Measurements from ENCODE around the gene LEMD2.

The LEMD2 gene

DNA sequence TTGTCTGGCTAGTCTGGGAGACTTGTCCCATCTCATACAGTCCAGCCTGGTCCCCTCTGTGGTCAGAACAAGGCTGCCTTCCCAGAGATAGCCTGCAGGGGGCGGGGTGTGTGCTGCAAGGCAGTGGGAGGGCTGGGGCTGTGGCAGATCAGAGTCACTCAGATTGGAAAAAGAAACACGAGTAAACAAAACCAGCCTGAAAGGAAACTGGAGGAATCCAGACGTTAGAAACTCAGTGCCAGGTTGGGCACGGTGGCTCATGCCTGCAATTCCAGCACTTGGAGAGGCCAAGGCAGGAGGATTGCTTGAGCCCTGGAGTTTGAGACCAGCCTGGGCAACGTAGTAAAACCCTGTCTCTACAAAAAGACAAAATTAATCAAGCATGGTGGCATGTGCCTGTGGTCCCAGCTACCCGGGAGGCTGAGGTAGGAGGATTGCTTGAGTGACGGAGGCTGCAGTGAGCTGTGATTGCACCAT, 20.2 kb downstream of the LEMD2 start (continued):
- TF ChIP-seq KLF9 (tag by site-specific recombination; IDR thresholded peaks at IDR 0.05; ENCODE audit: low read depth) (no peak), ZNF335 (tag by site-specific recombination; conservative IDR thresholded peaks at IDR 0.05) (no peak)

DNA sequence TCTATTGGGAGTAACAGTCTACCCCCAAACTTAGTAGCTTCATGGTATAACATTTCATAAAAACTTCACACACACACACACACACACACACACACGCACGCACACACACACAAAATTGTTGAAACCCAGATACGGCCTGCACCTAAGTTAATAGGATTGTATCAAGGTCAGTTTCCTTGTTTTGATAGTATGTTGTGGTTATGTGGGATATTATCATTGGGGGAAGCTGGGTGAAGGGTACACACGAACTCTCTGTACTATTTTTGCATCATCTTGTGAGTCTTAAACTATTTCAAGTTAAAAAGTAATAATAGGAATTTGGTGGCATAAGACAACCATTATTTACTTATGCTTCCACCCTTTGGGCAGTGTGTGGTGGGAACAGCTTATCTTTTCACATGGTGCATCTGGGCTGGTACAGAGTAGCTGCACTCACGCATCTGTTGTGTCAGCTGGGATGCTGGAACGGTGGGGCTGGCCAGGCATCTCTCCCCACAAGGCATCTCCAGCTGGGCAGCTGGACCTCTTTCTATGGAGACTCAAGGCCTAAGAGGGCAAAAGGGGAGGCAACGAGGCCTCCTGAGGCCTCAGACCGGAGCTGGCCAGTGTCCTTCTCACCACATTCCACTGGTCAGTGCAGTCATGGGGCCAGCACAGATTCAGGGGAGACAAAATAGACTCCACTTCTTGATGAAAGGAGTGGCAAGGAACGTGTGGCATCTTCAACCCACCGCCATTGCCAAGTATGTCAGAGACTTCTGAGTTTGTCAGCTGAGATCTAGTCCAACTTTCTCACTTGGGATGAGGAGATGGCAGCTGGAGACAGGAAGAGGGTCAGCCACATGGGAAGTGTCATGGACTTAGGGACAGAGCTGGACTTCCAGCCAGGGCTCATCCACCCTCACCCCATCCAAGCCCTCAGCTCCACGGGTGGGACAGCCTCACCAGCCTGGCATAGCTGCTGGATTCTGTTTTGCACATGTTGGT, 21.7 kb downstream of the LEMD2 start:
- CTCF ChIA-PET = interaction anchor here (0.5 to 8.8 kb wide), 34 partner anchors 8 to 1138 kb away, joined by 3 to 149 read pairs (median 4); partner anchors contain the start of genes IP6K3 and UQCC2
- H3K27ac ChIP-seq (ENCODE audit: extremely low read depth, low read depth, low read length) = no peak overlapping the region
- POLR2A ChIA-PET = interaction anchor here (1.1 kb wide), 1 partner anchor 10 kb away, joined by 3 read pairs; no protein-coding TSS in a partner anchor
- H3K9me3 ChIP-seq (ENCODE audit: control insufficient read depth, insufficient read depth, low read depth, low read length) = no peaks in the 10 kb centered on the region
- TF ChIP-seq, protein P1, sequence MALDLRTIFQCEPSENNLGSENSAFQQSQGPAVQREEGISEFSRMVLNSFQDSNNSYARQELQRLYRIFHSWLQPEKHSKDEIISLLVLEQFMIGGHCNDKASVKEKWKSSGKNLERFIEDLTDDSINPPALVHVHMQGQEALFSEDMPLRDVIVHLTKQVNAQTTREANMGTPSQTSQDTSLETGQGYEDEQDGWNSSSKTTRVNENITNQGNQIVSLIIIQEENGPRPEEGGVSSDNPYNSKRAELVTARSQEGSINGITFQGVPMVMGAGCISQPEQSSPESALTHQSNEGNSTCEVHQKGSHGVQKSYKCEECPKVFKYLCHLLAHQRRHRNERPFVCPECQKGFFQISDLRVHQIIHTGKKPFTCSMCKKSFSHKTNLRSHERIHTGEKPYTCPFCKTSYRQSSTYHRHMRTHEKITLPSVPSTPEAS (tag by site-specific recombination; IDR thresholded peaks at IDR 0.05) = peak; percentile 71
- TF ChIP-seq ZNF529 (tag by site-specific recombination; IDR thresholded peaks at IDR 0.05; ENCODE audit: insufficient replicate concordance) = peak; percentile 100
- TF ChIP-seq ZNF777 (tag by site-specific recombination; IDR thresholded peaks at IDR 0.05; ENCODE audit: borderline replicate concordance) = no peak
- no peak overlapping the region for H3K4me3 ChIP-seq (ENCODE audit: low read depth, low read length)
- H3K4me1 ChIP-seq (ENCODE audit: control insufficient read depth, insufficient read depth, low read length) = peaks cover 5% of the 10 kb centered on the region
- H3K36me3 ChIP-seq (ENCODE audit: control insufficient read depth in 2 of 2, insufficient read depth in 1 of 2, low read length in 2 of 2) = peaks cover 0 to 2% of the 10 kb centered on the region in 2 experiments; a peak in 1 of 3 replicates

DNA sequence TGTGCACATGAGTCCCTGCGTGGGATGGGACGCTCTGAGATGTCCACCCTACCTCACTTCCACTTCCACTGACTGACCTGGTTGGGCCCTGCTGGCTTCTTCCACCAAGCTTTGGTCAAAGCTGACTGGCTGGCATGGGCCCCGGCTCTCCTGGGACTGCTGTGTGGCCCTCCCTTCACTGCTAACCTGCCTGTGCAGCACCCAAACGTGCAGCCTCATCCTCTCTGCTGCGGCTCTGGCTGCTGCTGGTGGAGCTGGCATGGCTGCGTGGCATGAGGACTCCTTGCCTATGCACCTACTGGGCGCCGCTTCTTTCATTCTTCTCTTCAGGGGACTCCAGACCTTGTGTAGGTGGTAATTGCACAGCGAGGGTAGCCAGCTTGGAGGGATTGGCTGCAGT, 23.6 kb downstream of the LEMD2 start:
- Histone ChIP-seq H3K27ac (ENCODE audit: extremely low read depth, low read depth, low read length) (no peak overlapping the region), H3K9me3 (ENCODE audit: control insufficient read depth, insufficient read depth, low read depth, low read length) (no peaks in the 10 kb centered on the region), H3K36me3 (ENCODE audit: control insufficient read depth in 2 of 2, insufficient read depth in 1 of 2, low read length in 2 of 2) (no peaks in the 10 kb centered on the region), H3K4me1 (ENCODE audit: control insufficient read depth, insufficient read depth, low read length) (peaks cover 5% of the 10 kb centered on the region), H3K4me3 (ENCODE audit: low read depth, low read length) (no peak overlapping the region)
- CTCF ChIA-PET = interaction anchor here (1.7 to 8.8 kb wide), 3 partner anchors 19 to 388 kb away, joined by 4 to 149 read pairs (median 90); partner anchors contain the start of genes IP6K3 and UQCC2
- POLR2A ChIA-PET = no interaction called here
- TF ChIP-seq ZNF670 (tag by site-specific recombination; IDR thresholded peaks at IDR 0.05; ENCODE audit: low read depth) (no peak), IKZF3 (tag by site-specific recombination; IDR thresholded peaks at IDR 0.05) (no peak), SP3 (tag by site-specific recombination; IDR thresholded peaks at IDR 0.05) (no peak), REPIN1 (tag by site-specific recombination; IDR thresholded peaks at IDR 0.05; ENCODE audit: low read depth) (no peak), GLIS1 (tag by site-specific recombination; IDR thresholded peaks at IDR 0.05) (no peak), ZNF548 (tag by site-specific recombination; IDR thresholded peaks at IDR 0.05) (no peak), KLF1 (tag by site-specific recombination; IDR thresholded peaks at IDR 0.05) (no peak), ZNF366 (tag by site-specific recombination; conservative IDR thresholded peaks at IDR 0.05) (no peak), YY1 (tag by site-specific recombination; IDR thresholded peaks at IDR 0.05) (no peak)
- TF ChIP-seq, protein P2, sequence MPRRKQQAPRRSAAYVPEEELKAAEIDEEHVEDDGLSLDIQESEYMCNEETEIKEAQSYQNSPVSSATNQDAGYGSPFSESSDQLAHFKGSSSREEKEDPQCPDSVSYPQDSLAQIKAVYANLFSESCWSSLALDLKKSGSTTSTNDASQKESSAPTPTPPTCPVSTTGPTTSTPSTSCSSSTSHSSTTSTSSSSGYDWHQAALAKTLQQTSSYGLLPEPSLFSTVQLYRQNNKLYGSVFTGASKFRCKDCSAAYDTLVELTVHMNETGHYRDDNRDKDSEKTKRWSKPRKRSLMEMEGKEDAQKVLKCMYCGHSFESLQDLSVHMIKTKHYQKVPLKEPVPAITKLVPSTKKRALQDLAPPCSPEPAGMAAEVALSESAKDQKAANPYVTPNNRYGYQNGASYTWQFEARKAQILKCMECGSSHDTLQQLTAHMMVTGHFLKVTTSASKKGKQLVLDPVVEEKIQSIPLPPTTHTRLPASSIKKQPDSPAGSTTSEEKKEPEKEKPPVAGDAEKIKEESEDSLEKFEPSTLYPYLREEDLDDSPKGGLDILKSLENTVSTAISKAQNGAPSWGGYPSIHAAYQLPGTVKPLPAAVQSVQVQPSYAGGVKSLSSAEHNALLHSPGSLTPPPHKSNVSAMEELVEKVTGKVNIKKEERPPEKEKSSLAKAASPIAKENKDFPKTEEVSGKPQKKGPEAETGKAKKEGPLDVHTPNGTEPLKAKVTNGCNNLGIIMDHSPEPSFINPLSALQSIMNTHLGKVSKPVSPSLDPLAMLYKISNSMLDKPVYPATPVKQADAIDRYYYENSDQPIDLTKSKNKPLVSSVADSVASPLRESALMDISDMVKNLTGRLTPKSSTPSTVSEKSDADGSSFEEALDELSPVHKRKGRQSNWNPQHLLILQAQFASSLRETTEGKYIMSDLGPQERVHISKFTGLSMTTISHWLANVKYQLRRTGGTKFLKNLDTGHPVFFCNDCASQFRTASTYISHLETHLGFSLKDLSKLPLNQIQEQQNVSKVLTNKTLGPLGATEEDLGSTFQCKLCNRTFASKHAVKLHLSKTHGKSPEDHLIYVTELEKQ (tag by site-specific recombination; IDR thresholded peaks at IDR 0.05; ENCODE audit: borderline replicate concordance) = no peak
- TF ChIP-seq, protein P3, sequence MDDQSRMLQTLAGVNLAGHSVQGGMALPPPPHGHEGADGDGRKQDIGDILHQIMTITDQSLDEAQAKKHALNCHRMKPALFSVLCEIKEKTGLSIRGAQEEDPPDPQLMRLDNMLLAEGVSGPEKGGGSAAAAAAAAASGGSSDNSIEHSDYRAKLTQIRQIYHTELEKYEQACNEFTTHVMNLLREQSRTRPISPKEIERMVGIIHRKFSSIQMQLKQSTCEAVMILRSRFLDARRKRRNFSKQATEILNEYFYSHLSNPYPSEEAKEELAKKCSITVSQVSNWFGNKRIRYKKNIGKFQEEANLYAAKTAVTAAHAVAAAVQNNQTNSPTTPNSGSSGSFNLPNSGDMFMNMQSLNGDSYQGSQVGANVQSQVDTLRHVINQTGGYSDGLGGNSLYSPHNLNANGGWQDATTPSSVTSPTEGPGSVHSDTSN (CRISPR knock-in tag; IDR thresholded peaks at IDR 0.05) = no peak
- TF ChIP-seq, protein P4, sequence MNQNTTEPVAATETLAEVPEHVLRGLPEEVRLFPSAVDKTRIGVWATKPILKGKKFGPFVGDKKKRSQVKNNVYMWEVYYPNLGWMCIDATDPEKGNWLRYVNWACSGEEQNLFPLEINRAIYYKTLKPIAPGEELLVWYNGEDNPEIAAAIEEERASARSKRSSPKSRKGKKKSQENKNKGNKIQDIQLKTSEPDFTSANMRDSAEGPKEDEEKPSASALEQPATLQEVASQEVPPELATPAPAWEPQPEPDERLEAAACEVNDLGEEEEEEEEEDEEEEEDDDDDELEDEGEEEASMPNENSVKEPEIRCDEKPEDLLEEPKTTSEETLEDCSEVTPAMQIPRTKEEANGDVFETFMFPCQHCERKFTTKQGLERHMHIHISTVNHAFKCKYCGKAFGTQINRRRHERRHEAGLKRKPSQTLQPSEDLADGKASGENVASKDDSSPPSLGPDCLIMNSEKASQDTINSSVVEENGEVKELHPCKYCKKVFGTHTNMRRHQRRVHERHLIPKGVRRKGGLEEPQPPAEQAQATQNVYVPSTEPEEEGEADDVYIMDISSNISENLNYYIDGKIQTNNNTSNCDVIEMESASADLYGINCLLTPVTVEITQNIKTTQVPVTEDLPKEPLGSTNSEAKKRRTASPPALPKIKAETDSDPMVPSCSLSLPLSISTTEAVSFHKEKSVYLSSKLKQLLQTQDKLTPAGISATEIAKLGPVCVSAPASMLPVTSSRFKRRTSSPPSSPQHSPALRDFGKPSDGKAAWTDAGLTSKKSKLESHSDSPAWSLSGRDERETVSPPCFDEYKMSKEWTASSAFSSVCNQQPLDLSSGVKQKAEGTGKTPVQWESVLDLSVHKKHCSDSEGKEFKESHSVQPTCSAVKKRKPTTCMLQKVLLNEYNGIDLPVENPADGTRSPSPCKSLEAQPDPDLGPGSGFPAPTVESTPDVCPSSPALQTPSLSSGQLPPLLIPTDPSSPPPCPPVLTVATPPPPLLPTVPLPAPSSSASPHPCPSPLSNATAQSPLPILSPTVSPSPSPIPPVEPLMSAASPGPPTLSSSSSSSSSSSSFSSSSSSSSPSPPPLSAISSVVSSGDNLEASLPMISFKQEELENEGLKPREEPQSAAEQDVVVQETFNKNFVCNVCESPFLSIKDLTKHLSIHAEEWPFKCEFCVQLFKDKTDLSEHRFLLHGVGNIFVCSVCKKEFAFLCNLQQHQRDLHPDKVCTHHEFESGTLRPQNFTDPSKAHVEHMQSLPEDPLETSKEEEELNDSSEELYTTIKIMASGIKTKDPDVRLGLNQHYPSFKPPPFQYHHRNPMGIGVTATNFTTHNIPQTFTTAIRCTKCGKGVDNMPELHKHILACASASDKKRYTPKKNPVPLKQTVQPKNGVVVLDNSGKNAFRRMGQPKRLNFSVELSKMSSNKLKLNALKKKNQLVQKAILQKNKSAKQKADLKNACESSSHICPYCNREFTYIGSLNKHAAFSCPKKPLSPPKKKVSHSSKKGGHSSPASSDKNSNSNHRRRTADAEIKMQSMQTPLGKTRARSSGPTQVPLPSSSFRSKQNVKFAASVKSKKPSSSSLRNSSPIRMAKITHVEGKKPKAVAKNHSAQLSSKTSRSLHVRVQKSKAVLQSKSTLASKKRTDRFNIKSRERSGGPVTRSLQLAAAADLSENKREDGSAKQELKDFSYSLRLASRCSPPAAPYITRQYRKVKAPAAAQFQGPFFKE (tag by site-specific recombination; IDR thresholded peaks at IDR 0.05; ENCODE audit: borderline replicate concordance) = no peak

All from HEK293 (cell line).